Lower lobe of right lung (tissue), 2 donors: ENCODE data around the gene ZNF14. TPM values are rescaled to one million over a fixed set of nuclear protein-coding genes. Genes with fewer than 3 reads are reported as not detected.
"Not testable (repeated sequence)": the region's sequence is repeated elsewhere in the genome, so short reads cannot be mapped to it uniquely, and the experiment has no call there.

ENCODE experiments used
- ATAC-seq, 2 donors: fragments of 200-7000 bp; cut with Tn5 transposase; one replicate each; pipeline ENCODE4 v1.9.1; 2020 to 2022; ENCODE audit warnings: mild to moderate bottlenecking in 2 of 2, moderate library complexity in 2 of 2
- DNase-seq: peaks from one replicate; pipeline ENCODE4 v3.0.0-alpha.2; 2020
- H3K27ac ChIP-seq: fragments of 200-600 bp; one replicate; pipeline ENCODE4 v1.8.0; 2022
- H3K27me3 ChIP-seq: fragments of 200-600 bp; one replicate; pipeline ENCODE4 v1.8.0; 2022; ENCODE audit warnings: low read depth
- H3K36me3 ChIP-seq: fragments of 200-600 bp; one replicate; pipeline ENCODE4 v1.8.0; 2022; ENCODE audit warnings: mild to moderate bottlenecking
- H3K4me1 ChIP-seq: fragments of 200-600 bp; one replicate; pipeline ENCODE4 v1.8.0; 2022
- H3K4me3 ChIP-seq: fragments of 200-600 bp; one replicate; pipeline ENCODE4 v1.8.0; 2022; ENCODE audit warnings: mild to moderate bottlenecking
- H3K9me3 ChIP-seq: fragments of 200-600 bp; one replicate; pipeline ENCODE4 v1.8.0; 2022
- CTCF ChIP-seq: fragments of 200-600 bp; IDR thresholded peaks from one replicate; pipeline ENCODE4 v1.8.0; 2022; ENCODE audit warnings: antibody characterized with exemption, mild to moderate bottlenecking
- intact Hi-C: fragments of 100-400 bp; cut with DNase I; formaldehyde crosslinking; loops from one replicate; pipeline ENCODE4 v1.11.0; 2022
- total RNA-seq: library from RNA; stranded (reverse); fragmentation: NEBNext Ultra II Directional; extraction: Animal tissue kit (Norgen Biotek cat#: 25700); gene quantifications from one replicate; pipeline ENCODE4 v1.2.1, GENCODE V29; 2021
- donor health status: DM: no; HTN: yes; CAD: no; lungs with severe emphysema.

ZNF14 gene
- total RNA-seq, 1 donor from 2014 or later: 6.7 TPM

- peak overlapping the region; percentile 89 for H3K4me3 ChIP-seq
Measured at GRCh38 chr19:19775891-19776205, 42.9 kb upstream of the ZNF14 start.

DNA sequence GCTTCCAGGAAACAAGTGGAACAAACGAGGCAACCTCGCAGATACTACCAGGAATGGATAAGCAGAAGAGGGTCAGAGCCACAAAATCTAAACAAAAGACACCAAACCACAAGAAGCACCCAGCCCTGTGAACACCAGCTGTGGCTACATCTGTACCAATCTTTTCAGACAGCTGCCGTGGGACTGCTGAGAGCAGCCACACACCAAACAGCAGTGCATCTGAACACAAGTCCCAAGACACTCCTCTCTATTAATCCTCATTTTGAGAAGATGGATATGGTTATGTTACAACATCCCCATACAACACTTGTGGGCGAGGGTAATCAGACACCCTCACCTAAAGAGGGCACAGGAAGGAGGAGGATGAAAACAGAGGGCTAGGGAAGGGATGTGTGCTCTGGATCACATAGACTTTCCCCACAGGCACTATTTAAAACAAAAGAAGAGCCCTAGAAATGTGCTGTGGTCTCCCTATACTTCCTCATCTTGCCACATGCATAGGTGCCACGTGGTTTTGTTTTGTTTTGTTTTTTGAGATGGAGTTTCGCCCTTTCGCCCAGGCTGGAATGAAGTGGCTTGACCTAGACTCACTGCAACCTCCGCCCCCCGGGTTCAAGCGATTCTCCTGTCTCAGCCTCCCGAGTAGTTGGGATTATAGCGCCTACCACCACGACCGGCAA lies 41.6 kb upstream of the ZNF14 start:
- TF ChIP-seq CTCF: no peak
- no peak for DNase-seq
- ATAC-seq: no peak
- Histone ChIP-seq H3K9me3 (no peaks in the 10 kb centered on the region), H3K27ac (no peak overlapping the region), H3K4me1 (peaks cover 25% of the 10 kb centered on the region), H3K27me3 (no peaks in the 10 kb centered on the region), H3K36me3 (no peaks in the 10 kb centered on the region), H3K4me3 (no peak overlapping the region)
- intact Hi-C loops: no loop called here

More at GRCh38 chr19:19775891-19776205, 42.9 kb upstream of the ZNF14 start:
- TF ChIP-seq CTCF: no peak
- intact Hi-C loops: no loop called here
- Histone ChIP-seq H3K27ac (peak overlapping the region; percentile 83), H3K27me3 (no peaks in the 10 kb centered on the region), H3K36me3 (no peaks in the 10 kb centered on the region), H3K9me3 (no peaks in the 10 kb centered on the region), H3K4me1 (peaks cover 25% of the 10 kb centered on the region)
- DNase-seq (no peak), ATAC-seq (peak; percentile 18 to 32)

- intact Hi-C loops, H3K9me3 ChIP-seq, ATAC-seq, H3K27ac ChIP-seq, H3K36me3 ChIP-seq, H3K4me3 ChIP-seq, DNase-seq, H3K27me3 ChIP-seq: not testable (repeated sequence)
- H3K4me1 ChIP-seq: peaks cover 14% of the 10 kb centered on the region
Measured at GRCh38 chr19:19771963-19772362, 39.1 kb upstream of the ZNF14 start.

DNA sequence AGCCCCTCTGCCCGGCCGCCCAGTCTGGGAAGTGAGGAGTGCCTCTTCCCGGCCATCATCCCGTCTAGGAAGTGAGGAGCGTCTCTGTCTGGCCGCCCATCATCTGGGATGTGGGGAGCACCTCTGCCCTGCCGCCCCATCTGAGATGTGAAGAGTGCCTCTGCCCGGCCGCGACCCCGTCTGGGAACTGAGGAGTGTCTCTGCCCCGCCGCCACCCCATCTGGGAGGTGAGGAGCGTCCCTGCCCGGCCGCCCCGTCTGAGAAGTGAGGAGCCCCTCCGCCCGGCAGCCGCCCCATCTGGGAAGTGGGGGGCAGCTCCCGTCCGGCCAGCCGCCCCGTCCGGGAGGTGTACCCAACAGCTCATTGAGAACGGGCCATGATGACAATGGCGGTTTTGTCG lies 37.1 kb upstream of the ZNF14 start:
- H3K4me3 ChIP-seq, H3K4me1 ChIP-seq, H3K36me3 ChIP-seq, DNase-seq, intact Hi-C loops, ATAC-seq, H3K9me3 ChIP-seq, H3K27ac ChIP-seq, H3K27me3 ChIP-seq: not testable (repeated sequence)

- H3K4me3 ChIP-seq: no peak overlapping the region
- no peak for TF ChIP-seq CTCF
- no peaks in the 10 kb centered on the region for H3K27me3 ChIP-seq
Measured at GRCh38 chr19:19758164-19758563, 25.3 kb upstream of the ZNF14 start.

GRCh38 chr19:19752760-19753403 lies 20.0 kb upstream of the ZNF14 start:
- Histone ChIP-seq H3K4me3 (no peak overlapping the region), H3K4me1 (no peaks in the 10 kb centered on the region), H3K9me3 (no peaks in the 10 kb centered on the region), H3K36me3 (no peaks in the 10 kb centered on the region), H3K27me3 (no peaks in the 10 kb centered on the region), H3K27ac (no peak overlapping the region)
- TF ChIP-seq CTCF: no peak
- intact Hi-C loops: no loop called here
- ATAC-seq: no peak
- no peak for DNase-seq

More at GRCh38 chr19:19758164-19758563, 25.3 kb upstream of the ZNF14 start:
- ATAC-seq (no peak), DNase-seq (no peak)
- Histone ChIP-seq H3K36me3 (peaks cover 5% of the 10 kb centered on the region), H3K27ac (no peak overlapping the region), H3K9me3 (no peaks in the 10 kb centered on the region), H3K4me1 (no peaks in the 10 kb centered on the region)
- intact Hi-C loops: no loop called here
